GM19395 (cell line): Measurements from ENCODE around the gene MC1R.
"Not testable (repeated sequence)": the region's sequence is repeated elsewhere in the genome, so short reads cannot be mapped to it uniquely, and the experiment has no call there.

Experiments used
- ATAC-seq: cut with Tn5 transposase; IDR thresholded peaks from one replicate; pipeline ENCODE4 v1.9.1; 2021; ENCODE audit warnings: mild to moderate bottlenecking, moderate library complexity; ENCODE audit not compliant: unreplicated experiment

Gene MC1R

GRCh38 chr16:89934019-89934418 is 15.4 kb downstream of the MC1R start:
- not testable (repeated sequence) for ATAC-seq

GRCh38 chr16:89934611-89935553 is 16.2 kb downstream of the MC1R start:
- no peak for ATAC-seq

GRCh38 chr16:89935620-89936019 is 17.0 kb downstream of the MC1R start:
- ATAC-seq: not testable (repeated sequence)

DNA sequence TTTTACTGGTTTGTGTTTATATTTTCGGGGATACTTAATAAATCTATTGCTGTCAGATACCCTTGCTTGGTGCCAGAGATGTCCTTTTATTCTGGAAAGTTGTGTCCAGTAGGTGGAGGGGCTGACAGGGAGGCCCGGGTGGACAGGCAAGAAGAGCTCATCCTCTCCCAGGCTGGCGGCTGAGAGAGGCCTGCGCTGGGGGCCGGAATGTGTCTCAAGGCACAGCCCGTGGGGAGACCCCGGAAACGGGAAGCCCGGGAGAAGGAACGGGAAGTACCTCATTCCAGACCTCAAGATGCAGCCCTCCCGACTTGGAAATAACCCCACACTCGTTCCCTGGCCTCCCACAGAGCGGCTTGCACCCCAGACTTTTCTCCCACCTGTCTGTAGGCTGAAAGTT is 17.4 kb downstream of the MC1R start:
- no peak for ATAC-seq

GRCh38 chr16:89936508-89936907 is 17.8 kb downstream of the MC1R start:
- ATAC-seq: no peak

DNA sequence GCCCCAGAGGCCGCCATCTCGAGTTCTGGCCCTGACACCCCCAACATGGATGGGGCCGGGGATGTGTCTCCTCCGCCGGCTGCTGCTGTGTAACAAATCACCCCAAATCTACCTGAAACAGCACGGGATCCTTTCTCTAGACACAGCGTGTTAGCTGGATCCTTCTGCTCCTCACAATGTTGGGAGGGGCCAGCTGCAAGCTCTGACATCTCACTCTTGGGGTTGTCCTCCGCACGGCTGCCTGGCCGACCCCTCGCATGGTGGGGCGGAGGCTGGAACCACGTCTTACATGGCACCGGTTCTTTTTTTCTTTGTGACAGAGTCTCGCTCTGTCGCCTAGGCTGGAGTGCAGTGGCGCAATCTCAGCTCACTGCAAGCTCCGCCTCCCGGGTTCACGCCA is 18.3 kb downstream of the MC1R start:
- no peak for ATAC-seq

- ATAC-seq: no peak
Measured at GRCh38 chr16:89938175-89938885, 19.7 kb downstream of the MC1R start.

DNA sequence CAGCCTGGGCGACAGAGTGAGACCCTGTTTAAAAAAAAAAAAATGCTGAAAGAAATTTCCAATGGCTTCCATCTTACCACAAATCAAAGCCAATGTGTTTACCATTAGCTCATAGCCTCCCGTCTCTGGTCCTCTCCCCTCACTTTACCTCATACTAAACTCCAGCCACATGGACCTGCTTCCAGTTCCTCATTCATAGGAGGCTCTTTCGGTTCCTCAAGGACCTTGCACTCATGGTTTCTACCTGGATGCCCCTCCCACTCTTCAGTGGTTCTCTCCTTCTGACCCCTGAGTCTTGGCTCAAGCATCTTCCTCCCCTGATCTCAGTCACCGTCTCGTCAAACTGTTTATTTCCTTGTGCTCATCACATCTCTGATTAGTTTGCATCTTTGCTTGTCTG is 26.1 kb downstream of the MC1R start:
- ATAC-seq: no peak

DNA sequence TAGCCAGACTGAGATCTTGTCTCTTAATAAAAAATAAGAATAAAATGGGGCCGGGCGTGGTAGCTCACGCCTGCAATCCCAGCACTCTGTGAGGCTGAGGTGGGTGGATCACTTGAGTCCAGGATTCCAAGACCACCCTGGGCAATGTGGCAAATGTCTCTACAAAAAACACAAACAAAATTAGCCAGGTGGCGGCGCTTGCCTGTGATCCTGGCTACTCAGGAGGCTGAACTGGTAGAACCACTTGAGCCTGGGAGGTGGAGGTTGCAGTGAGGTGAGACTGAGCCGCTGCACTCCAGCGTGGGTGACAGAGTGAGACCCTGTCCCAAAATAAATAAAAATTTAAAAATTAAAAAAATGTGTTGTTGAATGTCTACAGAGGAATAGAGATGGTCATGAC is 27.0 kb downstream of the MC1R start:
- no peak for ATAC-seq

GRCh38 chr16:89946515-89946914 is 27.9 kb downstream of the MC1R start:
- ATAC-seq: no peak

DNA sequence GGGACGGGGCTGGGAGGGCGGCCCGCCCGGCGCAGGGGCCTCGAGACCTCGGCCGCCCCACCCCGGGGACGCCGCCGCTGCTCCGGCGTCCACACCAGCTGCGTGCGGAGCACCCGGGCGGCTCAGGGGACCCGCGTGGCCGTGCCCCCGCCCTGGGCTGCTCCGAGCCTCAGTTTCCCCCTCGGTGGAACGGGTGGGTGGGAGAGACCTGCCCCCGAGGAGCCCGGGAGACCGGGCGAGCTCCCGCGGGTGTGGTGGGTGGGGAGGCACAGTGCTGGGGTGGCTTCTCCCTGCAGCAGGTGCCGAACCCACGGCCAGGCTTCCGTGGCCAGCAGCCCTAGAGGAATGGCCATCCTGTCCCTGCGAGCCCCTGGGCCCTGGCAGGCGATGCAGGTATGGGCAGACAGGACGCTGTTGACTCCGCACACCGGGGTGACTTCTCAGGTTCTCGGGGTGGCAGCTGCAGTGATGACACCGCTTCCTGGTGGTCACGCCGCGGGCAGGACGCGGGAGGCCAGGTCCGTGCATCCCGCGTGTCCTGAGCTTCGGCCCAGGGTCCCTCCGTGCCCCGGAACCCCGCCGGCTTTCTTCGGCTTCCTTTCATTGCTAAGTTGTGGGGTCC is 30.6 kb downstream of the MC1R start:
- no peak for ATAC-seq

DNA sequence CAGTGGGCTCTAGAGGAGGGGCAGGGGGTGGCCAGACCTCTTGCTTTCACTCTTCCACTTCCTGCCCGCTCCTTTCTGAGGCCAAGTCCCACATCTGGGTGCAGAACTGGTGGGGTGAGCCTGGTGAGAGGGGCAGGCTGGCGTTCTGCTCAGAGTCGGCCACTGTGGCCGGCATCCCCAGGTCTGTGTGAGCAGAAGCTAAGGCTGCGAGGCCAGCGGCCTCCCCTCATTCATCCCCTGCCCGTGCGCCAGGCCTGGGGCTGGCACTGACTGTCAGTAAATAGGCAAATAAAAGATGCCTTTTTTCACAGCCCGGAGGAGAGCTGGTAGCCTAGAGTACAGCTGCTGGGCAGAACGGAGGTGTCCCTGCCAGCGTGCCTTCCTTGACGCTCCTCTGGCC is 31.1 kb downstream of the MC1R start:
- no peak for ATAC-seq

DNA sequence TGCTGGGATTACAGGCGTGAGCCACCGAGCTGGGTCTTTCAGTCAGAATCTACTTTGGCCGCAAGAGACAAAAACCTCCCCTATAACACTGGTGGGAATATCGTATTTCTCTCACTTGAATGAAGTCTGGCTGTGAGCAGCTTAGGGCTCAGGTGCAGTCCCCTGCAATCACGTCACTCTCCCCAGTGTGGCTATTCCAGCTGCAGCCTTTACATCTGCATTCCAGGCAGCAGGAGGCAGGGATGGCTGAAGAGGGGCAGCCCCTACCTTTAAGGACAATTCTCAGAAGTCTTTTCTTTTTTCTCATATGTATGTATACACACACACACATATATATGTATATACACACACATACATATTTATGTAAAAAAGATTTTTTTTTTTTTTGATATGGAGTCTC is 32.8 kb downstream of the MC1R start:
- ATAC-seq: no peak

DNA sequence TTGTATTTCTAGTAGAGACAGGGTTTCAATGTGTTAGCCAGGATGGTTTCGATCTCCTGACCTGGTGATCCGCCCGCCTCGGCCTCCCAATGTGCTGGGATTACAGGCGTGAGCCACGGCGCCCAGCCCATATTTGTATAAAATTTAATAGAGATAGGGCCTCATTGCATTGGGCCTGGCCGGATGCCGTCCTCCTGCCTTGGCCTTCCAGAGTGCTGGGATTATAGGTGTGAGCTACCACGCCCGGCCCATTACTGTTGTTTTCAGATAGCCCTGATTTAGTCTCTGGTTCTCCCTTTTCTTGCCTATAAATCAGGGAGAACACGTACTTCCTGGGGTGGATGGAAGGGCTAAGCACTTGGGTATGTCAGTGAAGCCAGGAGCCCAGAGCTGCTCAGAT is 33.4 kb downstream of the MC1R start:
- no peak for ATAC-seq

DNA sequence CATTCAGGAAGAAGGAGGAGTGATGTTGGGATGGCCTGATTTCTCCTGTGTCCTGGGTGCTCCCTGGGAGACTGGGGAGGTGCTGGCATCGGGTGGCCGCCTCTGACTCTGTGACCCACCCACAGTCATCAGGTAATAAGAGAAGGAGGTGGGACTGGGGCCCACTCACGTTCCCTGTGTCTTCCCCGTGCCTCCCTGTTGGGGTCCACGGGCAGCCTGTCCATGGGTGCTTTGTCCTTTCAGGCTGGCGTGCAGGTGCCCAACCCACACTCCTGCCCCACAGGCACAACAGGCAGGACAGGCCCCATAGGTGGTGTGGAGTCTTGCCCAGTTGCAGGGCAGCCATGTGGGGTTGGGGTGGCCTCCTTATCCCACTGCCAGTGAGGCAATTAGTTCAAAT is 33.9 kb downstream of the MC1R start:
- no peak for ATAC-seq

GRCh38 chr16:89953671-89954406 is 35.2 kb downstream of the MC1R start:
- peak; percentile 78 for ATAC-seq

- ATAC-seq: no peak
Measured at GRCh38 chr16:89954462-89954861, 35.8 kb downstream of the MC1R start.

GRCh38 chr16:89955001-89955685 is 36.5 kb downstream of the MC1R start:
- no peak for ATAC-seq

GRCh38 chr16:89956505-89957215 is 38.0 kb downstream of the MC1R start:
- no peak for ATAC-seq
